Measurements from ENCODE around the gene POLR1E.

GRCh38 chr9:37520641-37521040, 34.9 kb downstream of the POLR1E start:
- TF ChIP-seq CTCF (IDR thresholded peaks at IDR 0.05): no peak
- TF ChIP-seq POLR2A (IDR thresholded peaks at IDR 0.05): no peak
- no peak for TF ChIP-seq EP300 (IDR thresholded peaks at IDR 0.05)
- no peak for TF ChIP-seq POLR2AphosphoS5 (IDR thresholded peaks at IDR 0.05)
